Spleen (tissue), 7 donors: ENCODE measurements around the gene SPATA45.
"Not testable (repeated sequence)": the region's sequence is repeated elsewhere in the genome, so short reads cannot be mapped to it uniquely, and the experiment has no call there.

Experiments
- POLR2A ChIP-seq, 3 donors: fragments of 450-650 bp; IDR thresholded peaks; one replicate each; pipeline ENCODE4 v1.5.1; 2017; ENCODE audit warnings: antibody characterized with exemption in 3 of 3, mild to moderate bottlenecking in 1 of 3
- TF ChIP-seq, protein P1 (sequence below), 11 experiments: fragments of 200-600 bp in 7 of 11; fragments of 450-650 bp in 4 of 11; sonication (generic) in 4 of 11; IDR thresholded peaks in 8 of 11; conservative IDR thresholded peaks in 3 of 11; 1 replicate in 7 of 11; 2 replicates in 4 of 11; pipeline versions ENCODE4 v1.4.0 to v1.8.0; 2016 to 2021; ENCODE audit warnings: antibody characterized with exemption in 11 of 11, inconsistent platforms in 4 of 11, mild to moderate bottlenecking in 1 of 11
- donor health status: DM: no; HTN: no; CAD: no; lungs with moderate emphysema.
- donor health status: DM: no; HTN: no; CAD: no.
- donor health status: DM: no; HTN: no; CAD: no.

DNA sequence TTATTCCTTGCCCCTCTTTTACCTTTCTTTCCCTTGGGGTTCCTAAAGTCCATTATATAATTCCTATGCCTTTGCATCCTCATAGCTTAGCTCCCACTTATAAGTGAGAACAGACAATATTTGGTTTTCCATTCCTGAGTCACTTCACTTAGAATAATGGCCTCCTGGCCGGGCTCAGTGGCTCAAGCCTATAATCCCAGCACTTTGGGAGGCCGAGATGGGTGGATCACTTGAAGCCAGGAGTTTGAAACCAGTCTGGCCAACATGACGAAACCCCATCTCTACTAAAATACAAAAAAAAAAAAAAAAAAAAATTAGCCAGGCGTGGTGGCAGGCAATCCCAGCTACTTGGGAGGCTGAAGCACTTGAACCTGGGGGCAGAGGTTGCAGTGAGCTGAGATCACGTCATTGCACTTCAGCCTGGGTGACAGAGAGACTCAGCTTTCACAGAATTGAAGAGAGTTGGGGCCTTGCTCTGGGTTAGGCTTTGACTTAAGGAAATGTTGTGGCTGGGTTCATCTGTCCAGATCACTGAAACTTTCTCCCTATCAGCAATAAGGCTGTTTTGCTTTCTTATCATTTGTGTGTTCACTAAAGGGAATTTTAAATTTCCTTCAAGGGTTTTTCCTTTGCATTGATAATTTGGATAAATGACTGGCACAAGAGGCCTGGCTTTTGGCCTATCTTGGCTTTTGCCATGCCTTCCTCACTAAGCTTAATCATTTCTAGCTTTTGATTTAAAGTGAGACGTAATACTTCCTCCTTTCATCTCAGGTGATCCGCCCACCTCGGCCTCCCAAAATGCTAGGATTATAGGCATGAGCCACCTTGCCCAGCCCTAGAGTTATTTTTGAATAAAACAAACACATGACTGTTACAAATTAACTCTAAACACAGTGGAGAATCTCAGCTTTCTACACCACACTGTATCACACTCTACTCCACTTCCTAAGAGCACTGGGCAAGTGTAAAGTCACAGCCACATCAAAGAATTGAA, 13.9 kb downstream of the SPATA45 start:
- TF ChIP-seq, protein P1, sequence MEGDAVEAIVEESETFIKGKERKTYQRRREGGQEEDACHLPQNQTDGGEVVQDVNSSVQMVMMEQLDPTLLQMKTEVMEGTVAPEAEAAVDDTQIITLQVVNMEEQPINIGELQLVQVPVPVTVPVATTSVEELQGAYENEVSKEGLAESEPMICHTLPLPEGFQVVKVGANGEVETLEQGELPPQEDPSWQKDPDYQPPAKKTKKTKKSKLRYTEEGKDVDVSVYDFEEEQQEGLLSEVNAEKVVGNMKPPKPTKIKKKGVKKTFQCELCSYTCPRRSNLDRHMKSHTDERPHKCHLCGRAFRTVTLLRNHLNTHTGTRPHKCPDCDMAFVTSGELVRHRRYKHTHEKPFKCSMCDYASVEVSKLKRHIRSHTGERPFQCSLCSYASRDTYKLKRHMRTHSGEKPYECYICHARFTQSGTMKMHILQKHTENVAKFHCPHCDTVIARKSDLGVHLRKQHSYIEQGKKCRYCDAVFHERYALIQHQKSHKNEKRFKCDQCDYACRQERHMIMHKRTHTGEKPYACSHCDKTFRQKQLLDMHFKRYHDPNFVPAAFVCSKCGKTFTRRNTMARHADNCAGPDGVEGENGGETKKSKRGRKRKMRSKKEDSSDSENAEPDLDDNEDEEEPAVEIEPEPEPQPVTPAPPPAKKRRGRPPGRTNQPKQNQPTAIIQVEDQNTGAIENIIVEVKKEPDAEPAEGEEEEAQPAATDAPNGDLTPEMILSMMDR (IDR thresholded peaks at IDR 0.05 in 8 of 11, conservative IDR thresholded peaks at IDR 0.05 in 3 of 11) = not testable (repeated sequence)
- not testable (repeated sequence) for TF ChIP-seq POLR2A (IDR thresholded peaks at IDR 0.05)
